ENCODE data around the gene CAAP1. TPM values are rescaled to one million over a fixed set of nuclear protein-coding genes. Genes with fewer than 3 reads are reported as not detected.
A peak's percentile ranks its signal among the peaks of the same experiment; 100 is the strongest.

CAAP1 gene
- polyA plus RNA-seq = 10 to 100 TPM; 14.5 to 16.7 (median 16.7) TPM

- DNase-seq = peak; percentile 90 to 92 (median 91)
- H3K36me3 Mint-ChIP-seq = peaks cover 4 to 6% (median 5%) of the 10 kb centered on the region in 3 donors
- peaks cover 0 to 7% (median 5%) of the 10 kb centered on the region in 6 donors for H3K9me3 Mint-ChIP-seq
- H3K4me1 Mint-ChIP-seq = peaks cover 38 to 55% of the 10 kb centered on the region in 2 donors
- peak within 1 kb of the TSS; percentile 92 to 100 (median 98) for H3K27ac Mint-ChIP-seq
- peak within 1 kb of the TSS; percentile 97 to 99 (median 98) for H3K4me3 Mint-ChIP-seq
- peaks cover 6 to 20% (median 12%) of the 10 kb centered on the region in 3 donors for H3K27me3 Mint-ChIP-seq (ENCODE audit: low read depth in 3 of 3)
Observed at GRCh38 chr9:26892251-26893029, at the start of gene CAAP1. CAAP1 (minus strand) TSS chr9:26892802; CDS start chr9:26892715, 87 bp downstream.

GRCh38 chr9:26940779-26941178, 48.2 kb upstream of the CAAP1 start:
- peak overlapping the region in 2 of 5 donors; percentile 2 to 9 for H3K4me3 Mint-ChIP-seq
- peaks cover 0 to 9% (median 6%) of the 10 kb centered on the region in 6 donors for H3K9me3 Mint-ChIP-seq
- no peaks in the 10 kb centered on the region for H3K27me3 Mint-ChIP-seq (ENCODE audit: low read depth in 3 of 3)
- H3K4me1 Mint-ChIP-seq = peaks cover 72 to 91% of the 10 kb centered on the region in 2 donors
- no peak for DNase-seq
- peak overlapping the region; percentile 0 to 71 (median 30) for H3K27ac Mint-ChIP-seq
- H3K36me3 Mint-ChIP-seq = peaks cover 4 to 11% (median 8%) of the 10 kb centered on the region in 3 donors

GRCh38 chr9:26939955-26940711, 47.5 kb upstream of the CAAP1 start:
- peaks cover 0 to 9% (median 6%) of the 10 kb centered on the region in 6 donors for H3K9me3 Mint-ChIP-seq
- no peak for DNase-seq
- H3K4me1 Mint-ChIP-seq = peaks cover 71 to 91% of the 10 kb centered on the region in 2 donors
- H3K36me3 Mint-ChIP-seq = peaks cover 4 to 11% (median 8%) of the 10 kb centered on the region in 3 donors
- H3K27ac Mint-ChIP-seq = peak overlapping the region; percentile 0 to 64 (median 28)
- H3K27me3 Mint-ChIP-seq (ENCODE audit: low read depth in 3 of 3) = no peaks in the 10 kb centered on the region
- H3K4me3 Mint-ChIP-seq = peak overlapping the region in 3 of 5 donors; percentile 2 to 9 (median 6)

GRCh38 chr9:26937816-26938371, 45.3 kb upstream of the CAAP1 start:
- Mint-ChIP-seq H3K4me3 (peak overlapping the region in 1 of 5 donors; percentile 2), H3K27ac (peak overlapping the region in 1 of 6 donors; percentile 45), H3K4me1 (peaks cover 54 to 87% of the 10 kb centered on the region in 2 donors), H3K36me3 (peaks cover 4 to 11% (median 8%) of the 10 kb centered on the region in 3 donors), H3K27me3 (ENCODE audit: low read depth in 3 of 3) (no peaks in the 10 kb centered on the region), H3K9me3 (peaks cover 0 to 9% (median 6%) of the 10 kb centered on the region in 6 donors)
- DNase-seq = no peak

GRCh38 chr9:26935847-26936246, 43.2 kb upstream of the CAAP1 start:
- H3K36me3 Mint-ChIP-seq = peaks cover 4 to 13% (median 11%) of the 10 kb centered on the region in 3 donors
- H3K4me1 Mint-ChIP-seq = peaks cover 43 to 83% of the 10 kb centered on the region in 2 donors
- H3K4me3 Mint-ChIP-seq = no peak overlapping the region
- no peaks in the 10 kb centered on the region for H3K27me3 Mint-ChIP-seq (ENCODE audit: low read depth in 3 of 3)
- H3K9me3 Mint-ChIP-seq = peaks cover 0 to 9% (median 6%) of the 10 kb centered on the region in 6 donors
- no peak for DNase-seq
- H3K27ac Mint-ChIP-seq = no peak overlapping the region

GRCh38 chr9:26928902-26929495, 36.4 kb upstream of the CAAP1 start:
- Mint-ChIP-seq H3K4me1 (peaks cover 5 to 27% of the 10 kb centered on the region in 2 donors), H3K9me3 (no peaks in the 10 kb centered on the region), H3K27me3 (ENCODE audit: low read depth in 3 of 3) (no peaks in the 10 kb centered on the region), H3K27ac (no peak overlapping the region), H3K36me3 (peaks cover 21 to 33% (median 26%) of the 10 kb centered on the region in 3 donors), H3K4me3 (no peak overlapping the region)
- DNase-seq = no peak

- Mint-ChIP-seq H3K4me1 (peaks cover 2 to 7% of the 10 kb centered on the region in 2 donors), H3K36me3 (peaks cover 34 to 52% (median 45%) of the 10 kb centered on the region in 3 donors), H3K9me3 (no peaks in the 10 kb centered on the region), H3K4me3 (no peak overlapping the region), H3K27me3 (ENCODE audit: low read depth in 3 of 3) (no peaks in the 10 kb centered on the region), H3K27ac (no peak overlapping the region)
- DNase-seq = no peak
Observed at GRCh38 chr9:26925609-26926008, 33.0 kb upstream of the CAAP1 start.

GRCh38 chr9:26919698-26920097, 27.1 kb upstream of the CAAP1 start:
- peaks cover 0 to 2% (median 0%) of the 10 kb centered on the region in 3 donors for H3K27me3 Mint-ChIP-seq (ENCODE audit: low read depth in 3 of 3)
- H3K36me3 Mint-ChIP-seq = peaks cover 39 to 77% (median 54%) of the 10 kb centered on the region in 3 donors
- no peak for DNase-seq
- no peaks in the 10 kb centered on the region for H3K4me1 Mint-ChIP-seq
- no peaks in the 10 kb centered on the region for H3K9me3 Mint-ChIP-seq
- H3K27ac Mint-ChIP-seq = no peak overlapping the region
- no peak overlapping the region for H3K4me3 Mint-ChIP-seq

- no peak overlapping the region for H3K4me3 Mint-ChIP-seq
- H3K27ac Mint-ChIP-seq = no peak overlapping the region
- H3K4me1 Mint-ChIP-seq = no peaks in the 10 kb centered on the region
- H3K36me3 Mint-ChIP-seq = peaks cover 21 to 57% (median 33%) of the 10 kb centered on the region in 3 donors
- no peaks in the 10 kb centered on the region for H3K9me3 Mint-ChIP-seq
- DNase-seq = no peak
- peaks cover 0 to 2% (median 0%) of the 10 kb centered on the region in 3 donors for H3K27me3 Mint-ChIP-seq (ENCODE audit: low read depth in 3 of 3)
Observed at GRCh38 chr9:26913138-26913668, 20.6 kb upstream of the CAAP1 start.

- Mint-ChIP-seq H3K36me3 (peaks cover 21 to 39% (median 28%) of the 10 kb centered on the region in 3 donors), H3K27me3 (ENCODE audit: low read depth in 3 of 3) (peaks cover 0 to 2% (median 0%) of the 10 kb centered on the region in 3 donors)
Observed at GRCh38 chr9:26904671-26905070, 12.1 kb upstream of the CAAP1 start.

GRCh38 chr9:26904070-26904469, 11.5 kb upstream of the CAAP1 start:
- no peak for DNase-seq
- Mint-ChIP-seq H3K9me3 (no peaks in the 10 kb centered on the region), H3K27ac (no peak overlapping the region), H3K27me3 (ENCODE audit: low read depth in 3 of 3) (peaks cover 0 to 2% (median 0%) of the 10 kb centered on the region in 3 donors), H3K4me1 (no peaks in the 10 kb centered on the region), H3K36me3 (peaks cover 21 to 33% (median 28%) of the 10 kb centered on the region in 3 donors), H3K4me3 (no peak overlapping the region)

More at GRCh38 chr9:26904671-26905070, 12.1 kb upstream of the CAAP1 start:
- Mint-ChIP-seq H3K4me3 (no peak overlapping the region), H3K27ac (no peak overlapping the region), H3K9me3 (no peaks in the 10 kb centered on the region), H3K4me1 (no peaks in the 10 kb centered on the region)
- DNase-seq = no peak

- peaks cover 0 to 7% (median 5%) of the 10 kb centered on the region in 6 donors for H3K9me3 Mint-ChIP-seq
- peaks cover 37 to 50% of the 10 kb centered on the region in 2 donors for H3K4me1 Mint-ChIP-seq
- peaks cover 4 to 6% (median 5%) of the 10 kb centered on the region in 3 donors for H3K36me3 Mint-ChIP-seq
- no peak for DNase-seq
- H3K27me3 Mint-ChIP-seq (ENCODE audit: low read depth in 3 of 3) = peaks cover 6 to 20% (median 12%) of the 10 kb centered on the region in 3 donors
- peak overlapping the region; percentile 92 to 100 (median 98) for H3K27ac Mint-ChIP-seq
- H3K4me3 Mint-ChIP-seq = peak overlapping the region; percentile 97 to 99 (median 98)
Observed at GRCh38 chr9:26893030-26893676, 551 bp upstream of the CAAP1 start.
